Measurements from ENCODE around the gene BTBD7.

BTBD7 gene

DNA sequence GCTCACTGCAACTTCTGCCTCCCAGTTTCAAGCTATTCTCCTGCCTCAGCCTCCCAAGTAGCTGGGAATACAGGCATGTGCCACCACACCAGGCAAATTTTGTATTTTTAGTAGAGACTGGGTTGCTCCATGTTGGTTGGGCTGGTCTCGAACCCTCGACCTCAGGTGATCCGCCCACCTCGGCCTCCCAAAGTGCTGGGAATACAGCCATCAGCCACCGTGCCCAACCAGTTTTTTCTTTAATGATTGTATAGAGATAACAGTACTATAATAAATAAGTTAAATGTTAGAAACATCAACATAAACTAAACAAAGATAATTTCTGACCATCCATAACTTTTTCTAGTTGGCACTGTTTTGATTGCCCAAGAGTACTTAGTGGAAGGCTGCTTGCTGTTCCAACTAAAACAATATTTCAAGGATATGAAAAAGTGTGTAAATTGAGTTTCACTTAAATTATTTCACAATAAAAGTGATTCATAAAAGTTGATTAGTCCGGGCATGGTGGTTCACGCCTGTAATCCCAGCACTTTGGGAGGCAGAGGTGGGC lies 131.6 kb downstream of the BTBD7 start:
- H3K27me3 ChIP-seq (ENCODE audit: control insufficient read depth in 2 of 2, insufficient read depth in 2 of 2, low read length in 2 of 2): no peaks in the 10 kb centered on the region
- peaks cover 2 to 3% of the 10 kb centered on the region in 2 donors for H3K4me1 ChIP-seq (ENCODE audit: control insufficient read depth in 2 of 2, insufficient read depth in 2 of 2, low read length in 2 of 2)
- H3K27ac ChIP-seq (ENCODE audit: low read depth in 2 of 2, low read length in 2 of 2): no peak overlapping the region
- no peak overlapping the region for H3K9ac ChIP-seq (ENCODE audit: low read depth in 1 of 2, low read length in 2 of 2)
- no peaks in the 10 kb centered on the region for H3K9me3 ChIP-seq (ENCODE audit: control insufficient read depth in 2 of 2, low read length in 2 of 2)
- H3K36me3 ChIP-seq (ENCODE audit: control insufficient read depth in 2 of 2, insufficient read depth in 2 of 2, low read length in 2 of 2): peaks cover 0 to 2% of the 10 kb centered on the region in 2 donors
- no peak overlapping the region for H3K4me3 ChIP-seq (ENCODE audit: low read length in 2 of 2)

DNA sequence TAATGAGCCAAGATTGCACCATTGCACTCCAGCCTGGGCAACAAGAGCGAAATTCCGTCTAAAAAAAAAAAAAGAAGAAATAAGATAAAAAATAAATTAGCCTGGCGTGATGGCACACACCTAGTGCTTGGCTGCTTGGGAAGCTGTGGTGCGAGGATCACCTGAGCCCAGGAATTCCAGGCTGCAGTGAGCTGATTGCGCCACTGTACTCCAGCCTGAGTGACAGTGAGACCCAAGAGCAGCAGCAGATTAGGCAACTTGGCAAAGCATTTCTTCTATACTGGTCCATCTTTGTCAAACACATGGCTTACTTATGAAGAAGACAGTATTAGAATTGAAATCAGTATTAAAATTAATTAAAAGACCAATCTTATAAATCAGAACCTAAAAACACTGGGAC lies 132.3 kb downstream of the BTBD7 start:
- no peak overlapping the region for H3K9ac ChIP-seq (ENCODE audit: low read depth in 1 of 2, low read length in 2 of 2)
- no peak overlapping the region for H3K27ac ChIP-seq (ENCODE audit: low read depth in 2 of 2, low read length in 2 of 2)

DNA sequence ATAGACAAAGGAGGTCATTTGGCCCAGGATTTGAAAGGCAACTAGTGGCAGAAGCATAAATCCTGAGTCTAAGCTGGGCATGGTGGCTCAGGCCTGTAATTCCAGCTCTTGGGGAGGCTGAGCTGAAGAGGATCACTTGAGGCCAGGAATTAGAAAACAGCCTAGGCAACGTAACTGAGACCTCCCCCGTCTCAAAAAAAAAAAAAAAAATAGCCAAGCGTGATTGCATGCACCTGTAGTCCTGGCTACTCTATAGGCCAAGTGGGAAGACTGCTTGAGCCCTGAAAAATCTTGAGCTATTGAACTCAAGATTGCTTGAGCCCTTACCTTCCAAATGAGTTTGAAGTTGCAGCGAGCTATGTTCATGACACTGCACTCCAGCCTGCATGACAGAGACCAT lies 133.8 kb downstream of the BTBD7 start:
- Histone ChIP-seq H3K27ac (ENCODE audit: low read depth in 2 of 2, low read length in 2 of 2) (no peak overlapping the region), H3K4me1 (ENCODE audit: control insufficient read depth in 2 of 2, insufficient read depth in 2 of 2, low read length in 2 of 2) (no peaks in the 10 kb centered on the region), H3K4me3 (ENCODE audit: low read length in 2 of 2) (no peak overlapping the region), H3K9ac (ENCODE audit: low read depth in 1 of 2, low read length in 2 of 2) (no peak overlapping the region), H3K36me3 (ENCODE audit: control insufficient read depth in 2 of 2, insufficient read depth in 2 of 2, low read length in 2 of 2) (no peaks in the 10 kb centered on the region), H3K9me3 (ENCODE audit: control insufficient read depth in 2 of 2, low read length in 2 of 2) (no peaks in the 10 kb centered on the region), H3K27me3 (ENCODE audit: control insufficient read depth in 2 of 2, insufficient read depth in 2 of 2, low read length in 2 of 2) (no peaks in the 10 kb centered on the region)

More for the DNA sequence above, 132.3 kb downstream of the BTBD7 start:
- Histone ChIP-seq H3K9me3 (ENCODE audit: control insufficient read depth in 2 of 2, low read length in 2 of 2) (no peaks in the 10 kb centered on the region), H3K4me1 (ENCODE audit: control insufficient read depth in 2 of 2, insufficient read depth in 2 of 2, low read length in 2 of 2) (no peaks in the 10 kb centered on the region), H3K36me3 (ENCODE audit: control insufficient read depth in 2 of 2, insufficient read depth in 2 of 2, low read length in 2 of 2) (peaks cover 0 to 2% of the 10 kb centered on the region in 2 donors), H3K27me3 (ENCODE audit: control insufficient read depth in 2 of 2, insufficient read depth in 2 of 2, low read length in 2 of 2) (no peaks in the 10 kb centered on the region), H3K4me3 (ENCODE audit: low read length in 2 of 2) (no peak overlapping the region)

DNA sequence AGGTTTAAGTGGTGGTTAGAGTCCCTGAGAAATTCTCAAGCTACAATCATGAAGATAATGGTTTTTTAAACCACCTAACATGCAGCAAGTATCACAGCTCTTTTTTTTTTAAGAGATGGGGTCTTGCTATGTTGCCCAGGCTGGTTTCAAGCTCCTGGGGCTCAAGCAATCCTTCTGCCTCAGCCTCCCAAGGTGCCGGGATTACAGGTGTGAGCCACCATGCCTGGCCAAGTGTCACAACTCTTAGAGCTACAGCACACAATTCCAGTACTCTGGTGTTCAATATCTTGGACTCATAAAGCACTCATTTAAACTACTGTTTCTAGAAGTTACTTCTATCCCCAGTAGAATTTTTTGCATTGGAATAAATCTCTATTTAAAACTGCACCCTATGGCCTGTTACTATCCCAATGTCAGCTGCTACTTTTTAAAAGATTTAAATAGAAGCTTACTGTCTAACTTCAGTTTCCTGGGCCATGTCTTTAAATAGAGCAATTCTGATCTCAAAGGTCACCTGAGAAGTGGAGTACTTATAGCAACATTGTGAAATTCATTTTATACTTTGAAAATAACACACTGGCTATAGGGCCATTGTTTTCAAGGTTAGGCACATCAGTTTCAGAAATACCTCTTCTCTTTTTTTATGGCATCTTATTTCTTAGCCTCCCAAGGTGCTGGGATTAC lies 137.4 kb downstream of the BTBD7 start:
- H3K9me3 ChIP-seq (ENCODE audit: control insufficient read depth in 2 of 2, low read length in 2 of 2): no peaks in the 10 kb centered on the region
- no peak overlapping the region for H3K9ac ChIP-seq (ENCODE audit: low read depth in 1 of 2, low read length in 2 of 2)
- peak overlapping the region; percentile 64 to 68 for H3K27ac ChIP-seq (ENCODE audit: low read depth in 2 of 2, low read length in 2 of 2)
- H3K36me3 ChIP-seq (ENCODE audit: control insufficient read depth in 2 of 2, insufficient read depth in 2 of 2, low read length in 2 of 2): no peaks in the 10 kb centered on the region
- no peak overlapping the region for H3K4me3 ChIP-seq (ENCODE audit: low read length in 2 of 2)
- H3K27me3 ChIP-seq (ENCODE audit: control insufficient read depth in 2 of 2, insufficient read depth in 2 of 2, low read length in 2 of 2): no peaks in the 10 kb centered on the region
- no peaks in the 10 kb centered on the region for H3K4me1 ChIP-seq (ENCODE audit: control insufficient read depth in 2 of 2, insufficient read depth in 2 of 2, low read length in 2 of 2)

Data from mucosa of rectum (tissue), 2 donors.